Stimulated activated CD4-positive, alpha-beta T cell treated with anti-CD3 and anti-CD28 coated beads, Interleukin-4, amount 100 ng/mL, for 1 hour (primary cell): Measurements from ENCODE around the gene OR7G2.
"Not testable (repeated sequence)": the region's sequence is repeated elsewhere in the genome, so short reads cannot be mapped to it uniquely, and the experiment has no call there.

Experiments used
- DNase-seq: peaks from one replicate; pipeline ENCODE4 v3.0.0-alpha.2; 2020

OR7G2 gene

DNA sequence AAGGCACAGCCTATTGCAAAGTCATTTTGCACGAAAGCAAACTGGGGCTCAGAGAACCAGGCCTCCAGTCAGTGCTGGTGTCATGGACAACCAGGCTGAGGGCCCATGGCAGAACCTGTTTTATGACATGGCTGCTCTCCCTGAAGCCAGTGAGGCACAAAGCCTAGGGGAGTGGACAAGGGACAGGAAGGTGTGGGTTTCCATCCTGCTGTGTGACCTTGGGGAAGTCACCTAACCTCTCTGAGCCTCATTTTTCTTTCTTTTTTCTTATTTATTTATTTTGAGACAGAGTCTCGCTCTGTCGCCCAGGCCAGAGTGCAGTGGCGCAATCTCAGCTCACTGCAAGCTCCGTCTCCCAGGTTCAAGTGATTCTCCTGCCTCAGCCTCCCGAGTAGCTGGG lies 35.6 kb downstream of the OR7G2 start:
- not testable (repeated sequence) for DNase-seq

DNA sequence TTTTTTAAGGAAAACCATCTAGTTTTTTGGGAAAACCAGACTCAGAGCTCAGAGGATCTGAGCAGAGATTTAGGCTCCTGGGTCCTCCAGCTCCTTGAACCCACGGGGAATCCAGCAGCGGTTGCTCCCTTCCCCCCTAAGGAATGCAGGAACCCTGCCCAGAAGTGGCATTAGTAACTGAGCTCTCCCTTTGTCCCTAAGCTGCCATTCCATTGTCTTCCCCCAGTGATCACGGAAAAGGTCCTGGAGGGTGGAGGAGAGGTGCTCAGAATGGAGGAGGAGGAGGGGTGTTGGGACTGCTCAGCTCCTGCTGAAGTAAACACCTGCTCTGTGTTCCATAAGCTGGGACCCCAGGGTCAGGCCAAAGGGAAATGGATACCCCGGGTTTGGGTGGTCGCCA lies 37.2 kb downstream of the OR7G2 start:
- DNase-seq: no peak

DNA sequence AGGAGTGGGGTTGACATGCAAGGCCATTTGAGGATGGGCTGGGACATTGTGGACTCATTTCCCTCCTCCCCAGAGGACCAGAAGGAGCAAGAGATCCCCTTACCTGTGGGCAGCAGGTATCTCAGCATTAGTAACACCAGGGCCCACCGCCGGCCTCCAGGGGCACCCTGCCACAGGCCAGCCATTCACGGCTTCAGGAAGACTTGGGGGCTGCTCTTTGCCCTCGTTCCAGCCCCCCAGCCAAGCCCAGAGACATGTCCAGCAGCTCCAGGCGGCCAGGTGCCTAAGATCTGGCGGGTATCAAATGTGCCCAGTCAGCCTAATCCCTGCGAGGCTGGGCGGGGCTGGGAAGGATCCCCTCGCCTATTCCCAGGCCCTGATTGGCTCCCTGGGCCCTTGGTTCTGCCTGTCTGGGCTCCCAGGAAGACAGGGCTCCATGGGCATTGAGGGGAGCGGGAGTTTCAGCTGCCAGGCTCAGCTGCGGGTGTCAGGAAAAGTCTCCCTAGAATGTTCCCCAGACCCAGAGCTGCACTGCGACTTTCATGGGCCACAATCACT lies 41.7 kb downstream of the OR7G2 start:
- DNase-seq: no peak

DNA sequence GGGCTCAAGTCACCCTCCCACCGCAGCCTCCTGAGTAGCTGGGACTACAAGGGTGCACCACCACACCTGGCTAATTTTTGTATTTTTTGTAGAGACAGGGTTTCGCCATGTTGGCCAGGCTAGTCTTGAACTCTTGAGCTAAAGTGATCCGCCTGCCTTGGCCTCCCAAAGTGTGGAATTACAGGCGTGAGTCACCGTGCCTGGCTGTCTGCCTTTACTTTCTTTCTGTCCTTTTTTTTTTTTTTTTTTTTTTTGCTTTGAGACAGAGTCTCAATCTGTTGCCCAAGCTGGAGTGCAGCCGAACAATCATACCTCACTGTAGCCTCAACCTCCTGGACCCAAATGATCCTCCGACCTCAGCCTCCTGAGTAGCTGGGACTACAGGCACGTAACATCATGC lies 45.4 kb downstream of the OR7G2 start:
- no peak for DNase-seq

DNA sequence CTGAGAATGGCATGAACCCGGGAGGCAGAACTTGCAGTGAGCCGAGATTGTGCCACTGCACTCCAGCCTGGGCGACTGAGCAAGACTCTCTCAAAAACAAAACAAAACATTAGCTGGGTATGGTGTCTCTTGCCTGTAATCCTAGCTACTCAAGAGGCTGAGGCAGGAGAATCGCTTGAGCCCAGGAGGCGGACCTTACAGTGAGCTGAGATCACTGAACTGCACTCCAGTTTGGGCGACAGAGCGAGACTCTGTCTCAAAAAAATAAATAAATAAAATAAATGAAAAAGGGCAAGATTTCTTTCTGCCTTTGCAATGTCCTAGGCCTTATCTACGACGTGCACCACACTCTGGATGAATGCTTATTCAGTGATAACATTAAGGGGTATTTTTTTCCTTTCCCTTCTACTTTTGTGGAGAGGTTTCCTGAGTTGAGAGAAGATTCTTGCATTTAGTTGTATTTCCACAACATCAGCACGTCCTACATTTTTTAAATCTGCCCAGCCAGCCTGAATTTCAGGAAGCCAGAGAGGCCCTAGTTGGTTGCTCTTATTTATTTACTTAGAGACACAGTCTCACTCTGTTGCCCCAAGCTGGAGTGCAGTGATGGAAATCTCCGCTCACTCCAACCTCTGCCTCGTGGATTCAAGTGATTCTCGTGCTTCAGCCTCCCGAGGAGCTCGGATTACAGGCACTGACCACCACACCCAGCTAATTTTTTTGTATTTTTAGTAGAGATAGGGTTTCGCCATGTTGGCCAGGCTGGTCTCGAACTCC lies 46.5 kb downstream of the OR7G2 start:
- DNase-seq: no peak

DNA sequence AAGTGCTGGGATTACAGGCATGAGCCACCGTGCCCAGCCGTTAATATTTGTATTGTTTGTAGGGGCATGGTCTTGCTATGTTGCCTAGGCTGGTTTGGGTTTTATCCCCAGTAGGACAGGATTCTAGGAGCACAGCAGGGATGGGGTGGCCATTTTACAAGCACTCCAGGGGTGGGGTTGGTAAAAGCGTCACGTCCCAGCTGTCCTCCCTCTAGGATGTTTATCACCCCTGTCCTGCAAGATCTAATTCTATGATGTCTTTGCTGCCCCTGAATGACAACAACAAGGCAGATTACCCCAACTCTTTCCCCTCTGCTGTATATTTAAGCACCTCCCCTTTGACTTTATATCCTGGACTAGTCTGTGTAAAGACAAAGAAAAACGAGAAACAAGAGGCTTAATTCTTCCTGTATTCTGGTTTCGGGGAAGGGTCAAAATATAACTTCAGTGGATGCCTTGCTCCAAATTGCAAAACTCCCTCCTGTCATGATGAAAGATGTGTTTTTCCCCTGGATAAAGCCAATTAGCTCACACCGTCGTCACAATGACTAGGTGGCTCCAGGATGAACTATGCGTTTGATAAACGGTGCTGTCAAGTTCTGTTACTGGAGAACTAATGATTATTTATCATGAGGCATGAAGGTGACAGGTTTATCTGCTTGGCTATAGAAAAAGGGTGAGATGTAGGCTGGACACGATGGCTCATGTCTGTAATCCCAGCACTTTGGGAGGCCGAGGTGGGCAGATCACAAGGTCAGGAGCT lies 48.2 kb downstream of the OR7G2 start:
- DNase-seq: no peak

DNA sequence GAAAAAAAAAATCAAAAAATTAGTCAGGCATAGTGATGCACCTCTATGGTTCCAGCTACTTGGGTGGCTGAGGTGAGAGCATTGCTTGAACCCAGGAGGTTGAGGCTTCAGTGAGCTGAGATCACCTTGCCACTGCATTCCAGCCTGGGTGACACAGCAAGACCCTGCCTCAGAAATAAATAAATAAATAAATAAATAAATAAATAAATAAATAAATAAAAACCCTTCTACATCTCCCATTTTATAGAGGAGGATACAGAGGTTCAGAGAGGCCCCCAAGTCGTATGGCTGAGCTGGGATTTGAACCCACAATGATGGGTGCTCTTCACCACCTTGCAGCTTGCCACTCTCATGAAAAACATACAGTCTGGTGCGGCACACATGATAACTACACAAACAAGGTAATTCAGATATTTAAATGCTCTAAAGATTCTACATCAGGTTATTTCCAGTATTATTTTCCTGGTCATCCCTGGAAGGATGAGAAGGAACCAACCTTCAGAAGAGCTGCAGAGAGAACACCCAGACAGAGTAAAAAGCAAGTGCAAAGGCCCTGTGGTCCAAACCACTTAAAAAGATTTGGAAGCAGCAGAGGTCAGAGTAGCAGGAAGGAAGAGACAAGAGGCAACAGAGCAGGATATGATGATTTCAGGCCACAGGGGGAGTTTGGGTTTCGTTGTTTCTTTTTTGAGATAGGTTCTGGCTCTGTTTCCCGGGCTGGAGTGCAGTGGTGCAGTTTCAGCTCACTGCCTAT lies 49.6 kb downstream of the OR7G2 start:
- no peak for DNase-seq

DNA sequence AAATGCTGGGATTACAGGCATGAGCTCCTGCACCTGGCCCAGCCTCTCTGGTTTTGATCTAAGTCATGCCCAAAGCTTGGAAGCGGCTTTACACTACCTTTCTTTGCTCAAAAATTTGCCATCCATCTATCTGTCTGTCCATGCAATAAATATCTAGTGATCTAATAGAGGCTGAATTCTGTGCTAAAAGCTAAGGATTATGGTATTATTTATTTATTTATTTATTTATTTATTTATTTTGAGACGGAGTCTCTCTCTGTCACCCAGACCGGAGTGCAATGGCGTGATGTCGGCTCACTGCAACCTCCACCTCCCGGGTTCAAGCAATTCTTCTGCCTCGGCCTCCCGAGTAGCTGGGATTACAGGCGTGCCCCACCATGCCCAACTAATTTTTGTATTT lies 51.1 kb downstream of the OR7G2 start:
- DNase-seq: not testable (repeated sequence)

DNA sequence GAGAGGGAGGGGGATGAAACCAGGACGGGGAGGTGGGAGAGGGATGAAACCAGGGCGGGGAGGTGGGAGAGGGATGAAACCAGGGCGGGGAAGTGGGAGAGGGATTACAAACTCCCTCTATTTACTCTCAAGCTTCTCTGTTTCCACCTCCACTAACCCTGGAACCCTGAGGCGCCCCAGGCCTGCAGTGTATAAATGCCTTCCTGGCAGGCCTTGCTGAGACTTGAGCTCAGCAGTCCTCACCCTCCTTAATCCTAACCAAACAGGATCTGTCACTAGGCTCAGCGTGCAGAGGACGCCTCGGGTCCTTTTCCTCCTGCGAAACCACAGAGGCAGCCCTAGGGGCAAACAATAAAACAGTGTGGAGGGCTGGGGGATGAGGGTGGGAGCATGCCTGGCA lies 52.5 kb downstream of the OR7G2 start:
- DNase-seq: no peak

DNA sequence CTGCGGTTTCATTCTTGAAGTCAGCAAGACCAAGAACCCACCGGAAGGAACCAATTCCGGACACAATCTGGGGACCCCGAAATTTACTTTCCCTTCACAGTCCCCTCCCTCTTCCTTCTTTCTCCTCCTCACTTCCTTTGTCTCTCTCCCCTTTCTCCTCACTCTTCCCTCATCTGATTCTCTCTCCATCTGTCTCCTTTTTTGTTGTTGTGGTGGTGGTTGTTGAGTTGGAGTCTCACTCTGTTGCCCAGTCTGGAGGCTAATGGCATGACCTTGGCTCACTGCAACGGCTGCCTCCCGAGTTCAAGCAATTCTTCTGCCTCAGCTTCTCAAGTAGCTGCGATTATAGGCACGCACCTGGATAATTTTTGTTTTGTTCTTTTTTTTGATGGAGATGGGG lies 53.1 kb downstream of the OR7G2 start:
- no peak for DNase-seq

DNA sequence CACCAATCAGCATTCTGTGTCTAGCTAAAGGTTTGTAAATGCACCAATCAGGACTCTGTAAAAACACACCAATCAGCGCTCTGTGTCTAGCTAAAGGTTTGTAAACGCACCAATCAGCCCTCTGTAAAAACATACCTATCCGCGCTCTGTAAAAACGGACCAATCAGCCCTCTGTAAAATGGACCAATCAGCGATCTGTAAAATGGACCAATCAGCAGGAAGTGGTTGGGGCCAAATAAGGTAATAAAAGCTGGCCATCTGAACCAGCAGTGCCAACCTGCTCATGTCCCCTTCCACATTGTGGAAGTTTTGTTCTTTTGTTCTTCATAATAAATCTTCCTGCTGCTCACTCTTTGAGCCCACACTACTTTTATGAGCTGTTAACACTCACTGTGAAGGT lies 53.6 kb downstream of the OR7G2 start:
- not testable (repeated sequence) for DNase-seq

DNA sequence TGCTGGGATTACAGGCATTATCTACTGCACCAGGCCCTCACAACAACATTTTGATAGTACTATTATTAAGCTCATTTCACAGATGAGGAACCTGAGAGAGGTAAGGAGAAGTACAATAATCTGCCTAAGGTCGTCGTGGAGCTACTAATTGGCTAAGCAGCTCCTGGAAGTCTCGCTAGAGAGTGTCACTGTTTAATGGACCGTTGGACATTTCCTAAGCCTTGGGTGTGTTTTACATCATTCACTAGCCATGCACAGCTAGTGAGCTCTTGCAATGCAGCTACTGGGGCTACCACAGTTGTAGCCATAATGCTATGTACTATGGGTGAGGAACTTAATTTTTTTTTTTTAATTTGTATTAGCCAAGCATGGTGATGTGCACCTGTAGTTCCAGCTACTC lies 54.4 kb downstream of the OR7G2 start:
- DNase-seq: no peak
